Adipocyte (in vitro differentiated cells): ENCODE results near the gene PRMT9.
A peak's percentile ranks its signal among the peaks of the same experiment; 100 is the strongest.

ENCODE experiments used
- DNase-seq: peaks from one replicate; pipeline ENCODE4 v3.0.0-alpha.2; 2015; ENCODE audit warnings: low read depth
- H3K27me3 ChIP-seq: replicated peaks from 2 replicates; pipeline ENCODE4 v1.7.0; 2013; ENCODE audit warnings: mild to moderate bottlenecking, low read length, moderate library complexity; ENCODE audit not compliant: control insufficient read depth, insufficient read depth
- H3K36me3 ChIP-seq: 2 replicates; pipeline ENCODE4 v1.7.0; 2013; ENCODE audit warnings: low read length, mild to moderate bottlenecking, moderate library complexity; ENCODE audit not compliant: control insufficient read depth, insufficient read depth, severe bottlenecking
- H3K4me1 ChIP-seq: 2 replicates; pipeline ENCODE4 v1.7.0; 2013; ENCODE audit warnings: mild to moderate bottlenecking, low read length, moderate library complexity; ENCODE audit not compliant: control insufficient read depth, insufficient read depth
- H3K4me3 ChIP-seq: 2 replicates; pipeline ENCODE4 v1.7.0; 2013; ENCODE audit warnings: mild to moderate bottlenecking, low read length, moderate library complexity
- H3K9ac ChIP-seq: 2 replicates; pipeline ENCODE4 v1.7.0; 2013; ENCODE audit warnings: mild to moderate bottlenecking, low read length, moderate library complexity
- H3K9me3 ChIP-seq: 2 replicates; pipeline ENCODE4 v1.7.0; 2013; ENCODE audit warnings: mild to moderate bottlenecking, low read length, moderate library complexity; ENCODE audit not compliant: control insufficient read depth

Gene PRMT9

GRCh38 chr4:147678106-147678505 lies 5.9 kb downstream of the PRMT9 start:
- Histone ChIP-seq H3K9ac (no peak overlapping the region), H3K36me3 (peaks cover 11% of the 10 kb centered on the region), H3K4me3 (no peak overlapping the region), H3K9me3 (no peaks in the 10 kb centered on the region), H3K27me3 (no peaks in the 10 kb centered on the region), H3K4me1 (peaks cover 13% of the 10 kb centered on the region)
- no peak for DNase-seq

- Histone ChIP-seq H3K9me3 (no peaks in the 10 kb centered on the region), H3K4me3 (no peak overlapping the region), H3K4me1 (peaks cover 4% of the 10 kb centered on the region), H3K9ac (no peak overlapping the region), H3K27me3 (no peaks in the 10 kb centered on the region), H3K36me3 (peaks cover 31% of the 10 kb centered on the region)
- DNase-seq = peak; percentile 72
Measured at GRCh38 chr4:147674496-147674895, 9.5 kb downstream of the PRMT9 start.

DNA sequence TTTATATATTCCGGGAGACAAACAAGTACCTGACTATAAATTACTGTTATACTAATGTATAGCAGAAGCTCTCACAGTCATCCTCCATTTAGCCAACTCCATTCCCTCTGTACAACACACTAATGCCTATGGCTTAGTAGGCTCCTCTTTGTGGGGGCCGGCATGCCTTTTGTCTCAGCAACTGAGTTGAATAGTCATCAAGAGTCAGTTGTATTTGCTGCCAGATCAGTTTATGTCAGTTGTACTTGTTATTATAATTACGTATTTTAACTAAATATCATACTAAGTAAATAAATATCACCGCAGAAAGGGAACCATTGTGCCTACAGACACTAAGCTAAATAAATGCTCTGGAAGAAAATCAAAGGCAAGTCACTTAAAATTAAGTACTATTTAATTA lies 9.9 kb downstream of the PRMT9 start:
- Histone ChIP-seq H3K9me3 (no peaks in the 10 kb centered on the region), H3K4me3 (no peak overlapping the region), H3K9ac (no peak overlapping the region), H3K36me3 (peaks cover 29% of the 10 kb centered on the region), H3K27me3 (no peaks in the 10 kb centered on the region), H3K4me1 (peaks cover 4% of the 10 kb centered on the region)
- peak; percentile 36 for DNase-seq

DNA sequence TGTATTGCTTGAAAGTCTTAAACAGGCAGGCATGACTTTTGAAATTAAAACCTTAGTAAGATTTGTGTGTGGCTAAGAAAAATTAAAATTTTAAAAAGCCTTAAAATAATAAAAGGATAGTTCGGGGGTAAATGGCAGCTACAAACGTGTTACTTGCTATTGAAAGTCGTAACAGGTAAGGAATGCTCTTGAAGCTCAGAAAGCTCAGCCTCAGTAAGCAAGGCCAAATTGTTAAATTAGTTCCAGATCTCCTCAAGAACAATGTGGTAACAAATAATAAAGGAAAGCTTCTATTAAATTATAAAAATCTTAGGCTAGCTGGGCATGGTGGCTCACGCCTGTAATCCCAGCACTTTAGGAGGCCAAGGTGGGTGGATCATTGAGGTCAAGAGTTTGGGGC lies 25.5 kb downstream of the PRMT9 start:
- no peaks in the 10 kb centered on the region for H3K27me3 ChIP-seq
- H3K4me3 ChIP-seq = no peak overlapping the region
- H3K36me3 ChIP-seq = peaks cover 64% of the 10 kb centered on the region
- H3K4me1 ChIP-seq = no peaks in the 10 kb centered on the region
- no peak overlapping the region for H3K9ac ChIP-seq
- no peaks in the 10 kb centered on the region for H3K9me3 ChIP-seq
- peak; percentile 34 for DNase-seq

DNA sequence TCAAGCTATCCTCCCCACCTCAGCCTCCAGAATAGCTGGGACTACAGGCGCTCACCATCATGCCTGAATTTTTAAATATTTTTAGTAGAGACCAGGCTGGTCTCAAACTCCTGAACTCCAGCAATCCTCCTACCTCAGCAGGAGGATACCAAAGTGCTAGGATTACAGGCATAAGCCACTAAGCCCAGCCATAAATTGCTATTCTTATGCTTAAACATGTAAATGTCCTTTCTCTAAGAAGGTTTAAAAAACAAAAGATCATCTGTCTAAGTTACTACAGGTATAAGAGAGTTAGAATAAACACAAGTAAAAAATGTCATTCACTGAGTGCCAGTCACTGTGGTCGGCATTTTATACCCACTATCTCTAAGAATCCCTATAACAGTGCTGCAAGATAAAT lies 28.3 kb downstream of the PRMT9 start:
- H3K4me1 ChIP-seq = no peaks in the 10 kb centered on the region
- DNase-seq = no peak
- no peak overlapping the region for H3K4me3 ChIP-seq
- H3K36me3 ChIP-seq = peaks cover 44% of the 10 kb centered on the region
- no peaks in the 10 kb centered on the region for H3K9me3 ChIP-seq
- H3K27me3 ChIP-seq = no peaks in the 10 kb centered on the region
- no peak overlapping the region for H3K9ac ChIP-seq

DNA sequence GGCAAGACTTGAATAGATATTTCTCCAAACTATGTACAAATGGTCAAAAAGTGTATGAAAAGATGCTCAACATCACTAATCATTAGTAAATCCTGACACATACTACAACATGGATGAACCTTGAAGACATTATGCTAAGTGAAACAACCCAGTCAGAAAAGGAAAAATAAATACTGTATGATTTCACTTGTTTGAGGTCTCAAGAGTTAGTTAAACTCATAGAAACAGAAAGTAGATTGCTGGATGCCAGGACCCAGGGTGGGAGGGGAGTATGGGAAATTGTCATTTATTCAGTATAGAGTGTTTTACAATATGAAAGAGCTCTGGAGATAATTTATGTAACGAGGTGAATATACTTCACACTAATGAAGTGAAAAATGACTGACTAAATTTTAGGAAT lies 32.4 kb downstream of the PRMT9 start:
- Histone ChIP-seq H3K4me1 (no peaks in the 10 kb centered on the region), H3K27me3 (no peaks in the 10 kb centered on the region), H3K4me3 (no peak overlapping the region), H3K36me3 (peaks cover 29% of the 10 kb centered on the region), H3K9me3 (no peaks in the 10 kb centered on the region), H3K9ac (no peak overlapping the region)
- no peak for DNase-seq

DNA sequence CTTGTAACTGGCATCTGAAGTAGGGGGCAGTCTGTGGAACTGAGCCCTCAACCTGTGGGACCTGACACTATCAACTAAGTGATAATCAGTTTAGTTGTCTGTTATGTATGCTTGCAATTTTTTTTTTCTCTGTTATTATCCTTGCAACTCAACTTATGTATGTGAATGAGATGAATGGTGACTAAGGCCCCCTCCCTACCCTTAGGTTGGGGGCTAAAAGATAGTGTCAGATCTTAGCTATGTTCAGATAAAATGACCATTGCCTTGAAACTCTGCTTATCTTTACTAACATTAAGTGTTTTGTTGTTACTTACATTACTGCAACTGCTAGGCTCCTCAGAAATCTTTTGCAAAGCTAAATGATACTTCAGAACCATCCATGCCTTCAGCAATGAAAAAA lies 35.3 kb downstream of the PRMT9 start:
- no peaks in the 10 kb centered on the region for H3K27me3 ChIP-seq
- DNase-seq = no peak
- no peak overlapping the region for H3K9ac ChIP-seq
- H3K36me3 ChIP-seq = peaks cover 12% of the 10 kb centered on the region
- no peak overlapping the region for H3K4me3 ChIP-seq
- H3K4me1 ChIP-seq = no peaks in the 10 kb centered on the region
- no peaks in the 10 kb centered on the region for H3K9me3 ChIP-seq

- peaks cover 23% of the 10 kb centered on the region for H3K36me3 ChIP-seq
- H3K9me3 ChIP-seq = no peaks in the 10 kb centered on the region
- H3K9ac ChIP-seq = no peak overlapping the region
- no peak for DNase-seq
- H3K4me1 ChIP-seq = no peaks in the 10 kb centered on the region
- H3K27me3 ChIP-seq = no peaks in the 10 kb centered on the region
- H3K4me3 ChIP-seq = no peak overlapping the region
Measured at GRCh38 chr4:147645099-147645498, 38.9 kb downstream of the PRMT9 start.

GRCh38 chr4:147644471-147644870 lies 39.5 kb downstream of the PRMT9 start:
- DNase-seq = no peak
- Histone ChIP-seq H3K4me1 (no peaks in the 10 kb centered on the region), H3K27me3 (no peaks in the 10 kb centered on the region), H3K9me3 (no peaks in the 10 kb centered on the region), H3K9ac (no peak overlapping the region), H3K36me3 (peaks cover 23% of the 10 kb centered on the region), H3K4me3 (no peak overlapping the region)

- no peak for DNase-seq
- H3K4me3 ChIP-seq = no peak overlapping the region
- no peaks in the 10 kb centered on the region for H3K9me3 ChIP-seq
- no peaks in the 10 kb centered on the region for H3K4me1 ChIP-seq
- H3K9ac ChIP-seq = no peak overlapping the region
- no peaks in the 10 kb centered on the region for H3K27me3 ChIP-seq
- H3K36me3 ChIP-seq = peaks cover 23% of the 10 kb centered on the region
Measured at GRCh38 chr4:147643616-147644015, 40.3 kb downstream of the PRMT9 start.

- Histone ChIP-seq H3K9me3 (peaks cover 5% of the 10 kb centered on the region), H3K36me3 (peaks cover 49% of the 10 kb centered on the region)
Measured at GRCh38 chr4:147640331-147640730, 43.6 kb downstream of the PRMT9 start.

GRCh38 chr4:147639388-147639787 lies 44.6 kb downstream of the PRMT9 start:
- H3K9ac ChIP-seq = no peak overlapping the region
- H3K4me3 ChIP-seq = no peak overlapping the region
- H3K27me3 ChIP-seq = no peaks in the 10 kb centered on the region
- DNase-seq = peak; percentile 66
- H3K36me3 ChIP-seq = peaks cover 58% of the 10 kb centered on the region
- H3K9me3 ChIP-seq = peaks cover 5% of the 10 kb centered on the region
- H3K4me1 ChIP-seq = no peaks in the 10 kb centered on the region

More at GRCh38 chr4:147640331-147640730, 43.6 kb downstream of the PRMT9 start:
- Histone ChIP-seq H3K9ac (no peak overlapping the region), H3K4me1 (no peaks in the 10 kb centered on the region), H3K4me3 (no peak overlapping the region), H3K27me3 (no peaks in the 10 kb centered on the region)
- peak; percentile 80 for DNase-seq
